A673 (cell line): Measurements from ENCODE around the gene ROR1.
"Not testable (repeated sequence)": the region's sequence is repeated elsewhere in the genome, so short reads cannot be mapped to it uniquely, and the experiment has no call there.

ENCODE experiments used
- EZH2 ChIP-seq: fragments of 200-600 bp; sonication (generic); IDR thresholded peaks from 2 replicates; pipeline ENCODE4 v1.6.1; 2017; ENCODE audit warnings: borderline replicate concordance, low read depth, mild to moderate bottlenecking, mixed read lengths, antibody characterized with exemption, low read length; ENCODE audit not compliant: poor library complexity, severe bottlenecking
- TF ChIP-seq, protein P1 (sequence below): fragments of 300-800, 200-600 bp; sonication (generic); conservative IDR thresholded peaks from 2 replicates; pipeline ENCODE4 v1.5.1; 2017; ENCODE audit warnings: low read depth, mild to moderate bottlenecking, antibody characterized with exemption, low read length, moderate library complexity, mixed read lengths

DNA sequence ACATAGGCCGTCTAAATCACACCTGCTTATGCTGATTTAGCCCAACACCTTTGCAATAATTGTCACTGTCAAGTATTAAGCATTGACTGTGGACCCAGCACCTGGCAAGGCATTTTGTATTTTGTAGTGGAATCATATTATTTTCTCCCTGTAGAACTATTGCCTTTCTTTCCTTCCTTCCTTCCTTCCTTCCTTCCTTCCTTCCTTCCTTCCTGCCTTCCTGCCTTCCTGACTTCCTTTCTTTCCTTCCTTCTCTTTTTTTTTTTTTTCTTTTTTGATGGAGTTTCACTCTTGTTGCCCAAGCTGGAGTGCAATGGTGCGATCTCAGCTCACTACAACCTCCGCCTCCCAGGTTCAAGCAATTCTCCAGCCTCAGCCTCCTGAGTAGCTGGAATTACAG lies 13.5 kb downstream of the ROR1 start:
- TF ChIP-seq, protein P1, sequence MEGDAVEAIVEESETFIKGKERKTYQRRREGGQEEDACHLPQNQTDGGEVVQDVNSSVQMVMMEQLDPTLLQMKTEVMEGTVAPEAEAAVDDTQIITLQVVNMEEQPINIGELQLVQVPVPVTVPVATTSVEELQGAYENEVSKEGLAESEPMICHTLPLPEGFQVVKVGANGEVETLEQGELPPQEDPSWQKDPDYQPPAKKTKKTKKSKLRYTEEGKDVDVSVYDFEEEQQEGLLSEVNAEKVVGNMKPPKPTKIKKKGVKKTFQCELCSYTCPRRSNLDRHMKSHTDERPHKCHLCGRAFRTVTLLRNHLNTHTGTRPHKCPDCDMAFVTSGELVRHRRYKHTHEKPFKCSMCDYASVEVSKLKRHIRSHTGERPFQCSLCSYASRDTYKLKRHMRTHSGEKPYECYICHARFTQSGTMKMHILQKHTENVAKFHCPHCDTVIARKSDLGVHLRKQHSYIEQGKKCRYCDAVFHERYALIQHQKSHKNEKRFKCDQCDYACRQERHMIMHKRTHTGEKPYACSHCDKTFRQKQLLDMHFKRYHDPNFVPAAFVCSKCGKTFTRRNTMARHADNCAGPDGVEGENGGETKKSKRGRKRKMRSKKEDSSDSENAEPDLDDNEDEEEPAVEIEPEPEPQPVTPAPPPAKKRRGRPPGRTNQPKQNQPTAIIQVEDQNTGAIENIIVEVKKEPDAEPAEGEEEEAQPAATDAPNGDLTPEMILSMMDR = not testable (repeated sequence)
- not testable (repeated sequence) for TF ChIP-seq EZH2
